SH-SY5Y (cell line): ENCODE results near the gene COMMD10.

Source experiments
- GATA2 ChIP-seq: IDR thresholded peaks from 2 replicates; pipeline ENCODE4 v1.6.1; 2011; ENCODE audit warnings: mild to moderate bottlenecking, low read depth, low read length
- GATA3 ChIP-seq: IDR thresholded peaks from 2 replicates; pipeline ENCODE4 v1.6.1; 2011; ENCODE audit warnings: low read depth, mild to moderate bottlenecking, low read length, moderate library complexity

The COMMD10 gene

DNA sequence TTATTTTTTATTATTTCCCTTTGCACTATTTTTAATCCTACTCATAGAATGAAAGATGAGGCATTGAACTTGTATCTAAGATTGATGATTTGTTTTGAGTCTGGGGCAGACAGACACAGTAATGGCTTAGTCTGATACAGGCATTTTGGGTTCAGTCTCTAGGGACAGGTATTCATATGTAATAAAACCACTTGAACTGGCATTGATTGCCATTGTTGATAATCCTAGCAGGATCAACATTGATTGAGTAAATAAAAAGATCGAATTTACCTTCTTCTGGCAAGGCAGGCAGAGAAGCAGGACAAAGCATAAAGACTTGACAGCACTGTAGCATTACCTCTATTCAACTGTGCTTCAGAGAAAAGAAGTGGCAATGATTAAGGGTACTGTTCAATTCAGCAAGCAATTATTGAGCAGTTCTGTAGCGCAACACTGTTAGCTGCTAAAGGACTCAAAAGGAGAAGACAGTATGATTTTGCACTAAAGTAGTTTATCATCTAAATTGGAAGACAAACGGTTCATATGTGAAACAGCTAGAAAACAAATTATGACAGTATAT, 144.4 kb downstream of the COMMD10 start:
- TF ChIP-seq GATA2, result no peak

DNA sequence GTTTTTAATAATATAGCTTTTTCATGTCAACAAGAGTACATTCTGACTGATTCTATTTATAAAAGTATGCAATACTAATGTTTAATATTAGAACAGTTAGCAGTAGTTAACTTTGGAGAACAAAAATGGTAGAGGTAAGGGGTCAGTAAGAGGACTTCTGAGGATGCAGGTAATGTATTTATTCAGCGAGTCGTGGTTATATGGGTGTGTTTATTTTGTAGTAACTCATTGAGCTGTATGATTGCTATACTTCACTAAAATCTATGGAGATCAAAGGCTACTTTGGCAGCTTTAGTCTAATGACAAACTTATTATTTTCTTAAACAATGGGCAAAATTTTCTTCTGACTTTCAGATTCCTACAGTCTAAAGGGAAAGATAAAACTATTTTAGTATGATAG, 146.5 kb downstream of the COMMD10 start:
- TF ChIP-seq GATA3 (no peak), GATA2 (no peak)

DNA sequence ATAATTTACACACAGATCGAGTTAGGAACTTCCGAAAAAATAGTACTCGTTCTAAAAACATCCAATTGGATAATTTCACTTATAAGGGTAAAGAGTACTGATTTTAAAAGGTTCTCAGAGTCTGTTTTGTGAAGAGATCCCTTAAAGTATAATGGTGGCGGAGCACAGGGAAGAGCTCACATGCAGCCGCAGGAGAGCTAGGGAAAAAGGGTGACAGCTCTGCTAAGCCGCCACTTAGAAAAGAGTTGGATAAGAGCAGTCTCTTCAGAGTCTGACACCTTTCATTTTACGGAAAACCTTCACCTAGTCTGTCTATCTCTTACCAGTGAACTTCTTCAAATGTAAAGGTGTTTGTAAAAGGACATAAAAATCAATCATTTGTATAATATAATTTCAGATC, 149.9 kb downstream of the COMMD10 start:
- no peak for TF ChIP-seq GATA2
- TF ChIP-seq GATA3, result no peak

- no peak for TF ChIP-seq GATA3
- TF ChIP-seq GATA2, result no peak
Measured at GRCh38 chr5:116237917-116238500, 153.2 kb downstream of the COMMD10 start.

GRCh38 chr5:116242343-116242742, 157.5 kb downstream of the COMMD10 start:
- TF ChIP-seq GATA2 (no peak), GATA3 (no peak)

GRCh38 chr5:116248432-116248831, 163.6 kb downstream of the COMMD10 start:
- TF ChIP-seq GATA2 (no peak), GATA3 (no peak)

- TF ChIP-seq GATA3 (no peak), GATA2 (no peak)
Measured at GRCh38 chr5:116249648-116250047, 164.8 kb downstream of the COMMD10 start.

DNA sequence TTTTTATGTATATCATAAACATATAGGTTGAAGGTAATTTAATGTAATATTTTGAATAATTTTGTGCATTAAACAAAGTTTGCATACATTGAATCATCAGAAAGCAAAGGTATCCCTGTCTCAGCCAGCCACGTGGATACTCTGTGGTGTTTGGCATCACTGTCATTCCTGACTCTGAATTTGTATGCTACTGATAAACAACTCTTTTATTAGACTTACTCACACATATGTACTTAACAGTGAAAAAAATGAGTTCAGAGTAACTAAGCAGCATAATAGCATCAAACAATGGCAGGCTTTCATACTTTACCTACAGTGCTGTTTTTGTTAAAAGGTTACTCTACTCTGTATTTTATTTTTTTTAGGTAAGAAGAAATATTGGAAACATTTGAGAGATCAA, 171.9 kb downstream of the COMMD10 start:
- TF ChIP-seq GATA2, result no peak
- no peak for TF ChIP-seq GATA3

- TF ChIP-seq GATA3 (no peak), GATA2 (no peak)
Measured at GRCh38 chr5:116265471-116265870, 180.6 kb downstream of the COMMD10 start.

- no peak for TF ChIP-seq GATA3
- TF ChIP-seq GATA2, result no peak
Measured at GRCh38 chr5:116271446-116272025, 186.7 kb downstream of the COMMD10 start.

DNA sequence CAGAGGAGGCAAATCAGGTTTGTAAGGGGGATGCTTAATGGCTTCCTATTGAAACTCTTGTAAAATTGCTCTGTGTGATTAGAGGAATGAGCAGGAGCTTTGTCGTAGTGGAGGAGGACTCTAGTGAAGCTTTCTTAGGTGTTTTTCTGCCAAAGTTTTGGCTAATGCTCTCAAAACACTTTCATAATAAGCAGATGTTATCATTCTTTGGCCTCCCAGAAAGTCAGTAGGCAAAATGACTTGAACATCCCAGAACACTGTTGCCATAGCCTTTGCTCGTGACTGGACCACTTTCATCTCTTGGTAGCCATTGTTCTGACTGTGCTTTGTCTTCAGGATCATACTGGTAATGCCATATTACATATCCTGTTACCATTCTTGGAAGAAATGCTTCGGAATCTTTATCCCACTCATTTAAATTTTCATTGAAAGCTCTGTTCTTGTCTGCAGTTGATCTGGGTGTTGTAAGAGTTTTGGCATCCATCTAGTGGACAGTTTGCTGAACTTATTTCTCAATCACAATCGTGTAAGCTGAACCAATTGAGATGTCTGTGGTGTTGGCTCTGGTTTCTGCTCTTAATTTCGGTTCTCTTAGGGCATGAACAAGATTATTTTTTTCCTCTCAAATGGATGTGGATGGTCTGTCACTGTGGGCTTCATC, 187.6 kb downstream of the COMMD10 start:
- TF ChIP-seq GATA3 (no peak), GATA2 (no peak)

- no peak for TF ChIP-seq GATA3
- no peak for TF ChIP-seq GATA2
Measured at GRCh38 chr5:116273448-116274242, 188.8 kb downstream of the COMMD10 start.

- no peak for TF ChIP-seq GATA2
Measured at GRCh38 chr5:116274251-116274650, 189.4 kb downstream of the COMMD10 start.

GRCh38 chr5:116275282-116275681, 190.5 kb downstream of the COMMD10 start:
- TF ChIP-seq GATA2 (no peak), GATA3 (no peak)
